Measurements from ENCODE around the gene ITFG1. TPM values are rescaled to one million over a fixed set of nuclear protein-coding genes. Genes with fewer than 3 reads are reported as not detected.
"Not testable (repeated sequence)": the region's sequence is repeated elsewhere in the genome, so short reads cannot be mapped to it uniquely, and the experiment has no call there.

The ITFG1 gene
- total RNA-seq, 1 donor = 79.0 TPM

- no peak for TF ChIP-seq CTCF (IDR thresholded peaks at IDR 0.05; ENCODE audit: insufficient read depth, low read depth, low read length)
- H3K4me3 ChIP-seq (ENCODE audit: low read depth, low read length) = no peak overlapping the region
- DNase-seq (ENCODE audit: low read depth) = peak; percentile 10
Measured at GRCh38 chr16:47162670-47163420, 298.0 kb downstream of the ITFG1 start.

GRCh38 chr16:47161464-47161863 lies 299.4 kb downstream of the ITFG1 start:
- no peak for DNase-seq (ENCODE audit: low read depth)
- H3K4me3 ChIP-seq (ENCODE audit: low read depth, low read length) = no peak overlapping the region
- no peak for TF ChIP-seq CTCF (IDR thresholded peaks at IDR 0.05; ENCODE audit: insufficient read depth, low read depth, low read length)

GRCh38 chr16:47160422-47160821 lies 300.4 kb downstream of the ITFG1 start:
- no peak for TF ChIP-seq CTCF (IDR thresholded peaks at IDR 0.05; ENCODE audit: insufficient read depth, low read depth, low read length)
- DNase-seq (ENCODE audit: low read depth) = no peak
- no peak overlapping the region for H3K4me3 ChIP-seq (ENCODE audit: low read depth, low read length)

GRCh38 chr16:47158992-47159391 lies 301.9 kb downstream of the ITFG1 start:
- no peak overlapping the region for H3K4me3 ChIP-seq (ENCODE audit: low read depth, low read length)
- DNase-seq (ENCODE audit: low read depth) = no peak
- TF ChIP-seq CTCF (IDR thresholded peaks at IDR 0.05; ENCODE audit: insufficient read depth, low read depth, low read length) = no peak

GRCh38 chr16:47156680-47157215 lies 304.1 kb downstream of the ITFG1 start:
- no peak for DNase-seq (ENCODE audit: low read depth)
- no peak for TF ChIP-seq CTCF (IDR thresholded peaks at IDR 0.05; ENCODE audit: insufficient read depth, low read depth, low read length)
- H3K4me3 ChIP-seq (ENCODE audit: low read depth, low read length) = no peak overlapping the region

- not testable (repeated sequence) for DNase-seq (ENCODE audit: low read depth); H3K4me3 ChIP-seq (ENCODE audit: low read depth, low read length)
Measured at GRCh38 chr16:47152501-47152900, 308.4 kb downstream of the ITFG1 start.

- TF ChIP-seq CTCF (IDR thresholded peaks at IDR 0.05; ENCODE audit: insufficient read depth, low read depth, low read length) = no peak
- H3K4me3 ChIP-seq (ENCODE audit: low read depth, low read length) = no peak overlapping the region
- DNase-seq (ENCODE audit: low read depth) = no peak
Measured at GRCh38 chr16:47150067-47150466, 310.8 kb downstream of the ITFG1 start.
